HEK293 (cell line): Measurements from ENCODE around the gene NRL.

Experiments
- CTCF ChIP-seq: fragments of 450-650 bp; formaldehyde crosslinking; IDR thresholded peaks from 2 replicates; pipeline ENCODE4 v1.5.1; 2016; ENCODE audit warnings: missing biosample characterization, missing genetic modification characterization
- PATZ1 ChIP-seq: fragments of 450-650 bp; formaldehyde crosslinking; IDR thresholded peaks from 2 replicates; pipeline ENCODE4 v1.5.1; 2016; ENCODE audit warnings: missing biosample characterization, missing genetic modification characterization
- SETDB1 ChIP-seq: IDR thresholded peaks from one replicate; pipeline ENCODE4 v1.6.1; 2017; ENCODE audit warnings: mild to moderate bottlenecking, low read length, moderate library complexity, mixed read lengths; ENCODE audit not compliant: insufficient read length
- ZNF549 ChIP-seq: fragments of 450-650 bp; IDR thresholded peaks from 2 replicates; pipeline ENCODE4 v1.5.1; 2018; ENCODE audit warnings: missing biosample characterization, missing genetic modification characterization, mild to moderate bottlenecking, inconsistent platforms, moderate library complexity

- TF ChIP-seq SETDB1 = no peak
- TF ChIP-seq CTCF = no peak
- no peak for TF ChIP-seq PATZ1 (tag by site-specific recombination)
- no peak for TF ChIP-seq ZNF549 (tag by site-specific recombination)
Measured at GRCh38 chr14:24117179-24117578, 2.4 kb upstream of the NRL start.
